Measurements from ENCODE around the gene HELZ.

DNA sequence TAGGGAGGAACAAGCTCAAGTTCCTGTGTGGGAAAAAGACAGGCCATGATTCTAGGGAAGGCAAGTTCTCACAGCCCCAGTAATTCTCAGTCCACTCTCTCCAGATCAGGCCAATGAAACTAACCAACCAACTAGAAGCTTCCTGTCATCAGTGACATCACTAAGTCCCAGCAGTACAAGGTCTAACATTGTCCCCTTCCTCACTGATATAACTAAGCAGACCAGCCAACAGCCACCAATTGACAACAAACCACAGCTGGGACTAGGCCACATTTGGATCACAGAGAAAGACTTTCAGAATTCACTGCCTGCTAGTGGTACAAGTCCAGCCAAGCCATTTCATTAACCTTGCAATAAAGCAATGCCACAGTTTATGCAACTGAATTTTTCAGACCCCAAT is 106.6 kb downstream of the HELZ start:
- TF ChIP-seq CTCF (IDR thresholded peaks at IDR 0.05) (no peak), POLR2A (IDR thresholded peaks at IDR 0.05) (no peak)
